ENCODE data around the gene VPS4A. TPM values are rescaled to one million over a fixed set of nuclear protein-coding genes. Genes with fewer than 3 reads are reported as not detected.

Gene VPS4A
- total RNA-seq, 3 donors from 2014 or later (not counting 1 experiment from before 2014, with no cell fraction given), result 60.5 to 71.5 (median 62.5) TPM

DNA sequence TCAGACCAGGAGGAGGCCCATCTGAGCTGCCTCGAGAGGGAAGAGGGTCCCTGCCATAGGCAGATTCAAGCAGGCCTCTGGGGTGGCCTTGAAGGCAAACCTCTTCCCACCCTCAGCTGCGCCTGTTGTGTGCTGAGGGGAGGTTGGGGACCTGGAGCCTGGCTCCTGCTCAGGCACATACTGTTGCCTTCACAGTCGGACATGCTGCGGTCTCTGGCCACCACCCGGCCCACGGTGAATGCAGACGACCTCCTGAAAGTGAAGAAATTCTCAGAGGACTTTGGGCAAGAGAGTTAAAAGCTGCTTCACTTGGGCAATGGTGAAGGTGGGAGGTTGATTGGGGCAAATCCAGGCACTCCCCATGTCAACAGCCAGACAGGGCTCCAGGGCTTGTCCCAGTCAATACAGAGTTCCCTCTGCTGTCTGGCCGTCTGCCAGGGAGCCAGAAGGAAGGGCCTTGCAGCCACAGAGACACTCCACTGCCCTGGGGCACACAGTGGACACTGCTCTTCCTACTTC is 12.9 kb downstream of the VPS4A start:
- H3K4me1 Mint-ChIP-seq, result peaks cover 14 to 22% of the 10 kb centered on the region in 2 donors
- no peaks in the 10 kb centered on the region for H3K9me3 Mint-ChIP-seq
- no peak overlapping the region for H3K4me3 Mint-ChIP-seq
- no peaks in the 10 kb centered on the region for H3K27me3 Mint-ChIP-seq (ENCODE audit: low read depth in 2 of 2)
- Histone ChIP-seq H3K4me1 (ENCODE audit: control insufficient read depth, insufficient read depth, low read length) (peaks cover 11% of the 10 kb centered on the region), H3K27ac (ENCODE audit: low read length) (no peak overlapping the region), H3K36me3 (ENCODE audit: control insufficient read depth, insufficient read depth, low read length) (peaks cover 57% of the 10 kb centered on the region), H3K9me3 (ENCODE audit: control insufficient read depth, insufficient read depth, low read length) (no peaks in the 10 kb centered on the region), H3K27me3 (ENCODE audit: control insufficient read depth, insufficient read depth, low read length) (no peaks in the 10 kb centered on the region), H3K4me3 (ENCODE audit: low read length) (no peak overlapping the region)
- H3K27ac Mint-ChIP-seq, result no peak overlapping the region
- 87% methylated on average over 8 of the region's 8 CpGs for WGBS (ENCODE audit: insufficient coverage)
- no peak for ATAC-seq
- TF ChIP-seq, protein P1, sequence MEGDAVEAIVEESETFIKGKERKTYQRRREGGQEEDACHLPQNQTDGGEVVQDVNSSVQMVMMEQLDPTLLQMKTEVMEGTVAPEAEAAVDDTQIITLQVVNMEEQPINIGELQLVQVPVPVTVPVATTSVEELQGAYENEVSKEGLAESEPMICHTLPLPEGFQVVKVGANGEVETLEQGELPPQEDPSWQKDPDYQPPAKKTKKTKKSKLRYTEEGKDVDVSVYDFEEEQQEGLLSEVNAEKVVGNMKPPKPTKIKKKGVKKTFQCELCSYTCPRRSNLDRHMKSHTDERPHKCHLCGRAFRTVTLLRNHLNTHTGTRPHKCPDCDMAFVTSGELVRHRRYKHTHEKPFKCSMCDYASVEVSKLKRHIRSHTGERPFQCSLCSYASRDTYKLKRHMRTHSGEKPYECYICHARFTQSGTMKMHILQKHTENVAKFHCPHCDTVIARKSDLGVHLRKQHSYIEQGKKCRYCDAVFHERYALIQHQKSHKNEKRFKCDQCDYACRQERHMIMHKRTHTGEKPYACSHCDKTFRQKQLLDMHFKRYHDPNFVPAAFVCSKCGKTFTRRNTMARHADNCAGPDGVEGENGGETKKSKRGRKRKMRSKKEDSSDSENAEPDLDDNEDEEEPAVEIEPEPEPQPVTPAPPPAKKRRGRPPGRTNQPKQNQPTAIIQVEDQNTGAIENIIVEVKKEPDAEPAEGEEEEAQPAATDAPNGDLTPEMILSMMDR (IDR thresholded peaks at IDR 0.05), result no peak
- peaks cover 6% of the 10 kb centered on the region for H3K36me3 Mint-ChIP-seq
- intact Hi-C loops (cut with micrococcal nuclease), result loop anchor here (10.0 kb wide), 1 partner anchor 131 kb away; no protein-coding TSS in a partner anchor
- DNase-seq, result no peak

DNA sequence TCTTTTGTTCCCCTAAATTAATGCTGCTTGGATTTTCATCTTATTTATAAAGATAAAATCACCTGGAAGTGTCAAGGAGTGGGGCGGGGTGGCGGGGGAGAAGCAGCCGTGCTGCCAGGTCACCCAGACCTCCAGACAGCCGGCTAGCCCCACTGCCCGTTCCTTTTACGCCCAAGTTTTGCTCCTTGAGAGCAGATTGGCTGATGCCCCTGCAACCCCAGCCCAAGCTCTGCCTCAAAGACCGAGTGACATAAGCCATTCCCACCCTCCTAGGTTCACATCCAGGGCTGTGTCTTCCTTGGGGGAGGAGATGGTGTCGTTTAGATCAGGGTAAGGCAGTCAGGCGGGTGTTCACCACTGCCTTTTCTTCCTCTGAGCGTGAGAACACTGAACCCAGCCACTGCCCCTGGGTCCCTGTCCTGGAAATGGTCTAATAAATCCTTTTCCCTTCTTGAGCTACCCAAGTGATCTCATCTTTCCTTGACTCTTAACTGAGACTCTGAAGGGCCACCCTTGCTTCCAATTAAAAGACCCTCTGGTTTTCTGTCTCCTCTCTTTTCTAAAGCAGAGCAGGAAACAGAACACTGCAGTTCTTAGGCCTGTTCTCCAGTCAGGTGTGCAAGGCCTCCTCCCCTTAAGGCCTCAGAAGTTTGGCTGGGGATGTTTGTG is 13.6 kb downstream of the VPS4A start:
- peak overlapping the region in 1 of 2 donors; percentile 42 for H3K27ac Mint-ChIP-seq

DNA sequence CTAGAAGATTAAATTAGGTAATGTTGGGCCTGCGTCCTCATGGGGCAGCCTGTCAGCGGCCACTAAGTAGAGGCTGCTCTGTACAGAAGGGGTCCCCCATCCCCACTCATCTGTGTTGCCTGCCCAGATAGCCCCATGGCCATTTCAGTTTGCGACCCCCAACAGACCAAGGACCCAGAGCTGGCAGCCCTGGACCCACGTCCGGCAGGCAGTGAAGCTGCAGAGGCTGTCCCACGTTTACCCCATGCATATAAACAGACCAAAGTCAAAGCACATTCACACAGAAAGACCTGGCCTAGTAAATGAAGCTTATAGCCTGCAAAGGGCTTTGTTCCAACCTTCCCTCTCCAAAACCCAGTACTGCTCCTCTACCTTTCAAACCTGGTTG is 14.6 kb downstream of the VPS4A start:
- Mint-ChIP-seq H3K27me3 (ENCODE audit: low read depth in 2 of 2) (no peaks in the 10 kb centered on the region), H3K36me3 (no peaks in the 10 kb centered on the region), H3K4me3 (no peak overlapping the region), H3K4me1 (peaks cover 14 to 31% of the 10 kb centered on the region in 2 donors), H3K9me3 (no peaks in the 10 kb centered on the region), H3K27ac (peak overlapping the region; percentile 41 to 45)
- ATAC-seq (no peak), DNase-seq (no peak)
- 88% methylated on average over 6 of the region's 6 CpGs for whole genome bisulfite sequencing (ENCODE audit: insufficient coverage)
- TF ChIP-seq, protein P1 (IDR thresholded peaks at IDR 0.05), result no peak
- Histone ChIP-seq H3K36me3 (ENCODE audit: control insufficient read depth, insufficient read depth, low read length) (peaks cover 40% of the 10 kb centered on the region), H3K4me3 (ENCODE audit: low read length) (no peak overlapping the region), H3K27me3 (ENCODE audit: control insufficient read depth, insufficient read depth, low read length) (no peaks in the 10 kb centered on the region), H3K4me1 (ENCODE audit: control insufficient read depth, insufficient read depth, low read length) (peaks cover 21% of the 10 kb centered on the region), H3K27ac (ENCODE audit: low read length) (no peak overlapping the region), H3K9me3 (ENCODE audit: control insufficient read depth, insufficient read depth, low read length) (no peaks in the 10 kb centered on the region)
- intact Hi-C loops (cut with micrococcal nuclease), result loop anchor here (10.0 kb wide), 1 partner anchor 129 kb away; no protein-coding TSS in a partner anchor

More for the DNA sequence above, 13.6 kb downstream of the VPS4A start:
- no peak overlapping the region for H3K4me3 ChIP-seq (ENCODE audit: low read length)
- H3K9me3 ChIP-seq (ENCODE audit: control insufficient read depth, insufficient read depth, low read length), result no peaks in the 10 kb centered on the region
- ATAC-seq, result no peak
- Mint-ChIP-seq H3K27me3 (ENCODE audit: low read depth in 2 of 2) (no peaks in the 10 kb centered on the region), H3K36me3 (no peaks in the 10 kb centered on the region), H3K4me1 (peaks cover 14 to 28% of the 10 kb centered on the region in 2 donors), H3K4me3 (no peak overlapping the region), H3K9me3 (no peaks in the 10 kb centered on the region)
- TF ChIP-seq, protein P1 (IDR thresholded peaks at IDR 0.05), result no peak
- intact Hi-C loops (cut with micrococcal nuclease), result loop anchor here (10.0 kb wide), 1 partner anchor 130 kb away; no protein-coding TSS in a partner anchor
- H3K36me3 ChIP-seq (ENCODE audit: control insufficient read depth, insufficient read depth, low read length), result peaks cover 51% of the 10 kb centered on the region
- WGBS (ENCODE audit: insufficient coverage), result 92% methylated on average over 9 of the region's 10 CpGs
- H3K27me3 ChIP-seq (ENCODE audit: control insufficient read depth, insufficient read depth, low read length), result no peaks in the 10 kb centered on the region
- H3K4me1 ChIP-seq (ENCODE audit: control insufficient read depth, insufficient read depth, low read length), result peaks cover 18% of the 10 kb centered on the region
- H3K27ac ChIP-seq (ENCODE audit: low read length), result no peak overlapping the region
- DNase-seq, result no peak

Data from natural killer cell (primary cell).